Loucy (cell line): ENCODE results near the gene COPS6.

Experiments used
- H2AFZ ChIP-seq: fragments of 200-600 bp; sonication (generic); 2 replicates; pipeline ENCODE4 v1.6.0; 2016; ENCODE audit warnings: antibody characterized with exemption, mild to moderate bottlenecking, low read length, moderate library complexity
- H3F3A ChIP-seq: fragments of 200-600 bp; 2 replicates; pipeline ENCODE4 v1.6.0; 2016; ENCODE audit warnings: antibody characterized with exemption, low read depth, mild to moderate bottlenecking
- H3K27me3 ChIP-seq: fragments of 200-600 bp; sonication (generic); 2 replicates; pipeline ENCODE4 v1.6.1; 2014; ENCODE audit warnings: low read length, mild to moderate bottlenecking; ENCODE audit not compliant: insufficient read depth, poor library complexity, severe bottlenecking
- H3K36me3 ChIP-seq: fragments of 200-600 bp; sonication (generic); 2 replicates; pipeline ENCODE4 v1.6.1; 2016; ENCODE audit warnings: low read length; ENCODE audit not compliant: insufficient read depth
- H3K4me1 ChIP-seq: fragments of 200-600 bp; sonication (generic); 2 replicates; pipeline ENCODE4 v1.5.1; 2014; ENCODE audit warnings: low read length, mild to moderate bottlenecking; ENCODE audit not compliant: insufficient read depth, poor library complexity, severe bottlenecking
- H3K4me2 ChIP-seq: fragments of 200-600 bp; sonication (generic); 2 replicates; pipeline ENCODE4 v1.6.0; 2014; ENCODE audit warnings: antibody characterized with exemption, low read length, low read depth, mild to moderate bottlenecking; ENCODE audit not compliant: poor library complexity, severe bottlenecking
- H3K4me3 ChIP-seq: fragments of 200-600 bp; sonication (generic); 2 replicates; pipeline ENCODE4 v1.5.1; 2014; ENCODE audit warnings: low read length, mild to moderate bottlenecking, mixed read lengths; ENCODE audit not compliant: poor library complexity, severe bottlenecking
- H3K79me2 ChIP-seq: fragments of 200-600 bp; sonication (generic); 2 replicates; pipeline ENCODE4 v1.6.1; 2014; ENCODE audit warnings: low read length; ENCODE audit not compliant: insufficient read depth
- H3K9ac ChIP-seq: fragments of 200-600 bp; sonication (generic); 2 replicates; pipeline ENCODE4 v1.6.0; 2014; ENCODE audit warnings: mild to moderate bottlenecking, low read depth, low read length, moderate library complexity; ENCODE audit not compliant: poor library complexity, severe bottlenecking
- H3K9me2 ChIP-seq: fragments of 200-600 bp; sonication (generic); replicated peaks from 2 replicates; pipeline ENCODE4 v1.6.1; 2016; ENCODE audit warnings: low read depth, low read length, mixed read lengths
- H3K9me3 ChIP-seq: fragments of 200-600 bp; sonication (generic); 2 replicates; pipeline ENCODE4 v1.6.1; 2014; ENCODE audit warnings: mild to moderate bottlenecking, antibody characterized with exemption, low read length, low read depth; ENCODE audit not compliant: insufficient read depth
- H4K20me1 ChIP-seq: fragments of 200-600 bp; sonication (generic); 2 replicates; pipeline ENCODE4 v1.6.0; 2014; ENCODE audit warnings: antibody characterized with exemption, low read length, mild to moderate bottlenecking; ENCODE audit not compliant: insufficient read depth, poor library complexity, severe bottlenecking
- EZH2phosphoT487 ChIP-seq: fragments of 200-600 bp; IDR thresholded peaks from 2 replicates; pipeline ENCODE4 v1.6.1; 2018; ENCODE audit warnings: antibody characterized with exemption, mild to moderate bottlenecking, moderate library complexity, borderline replicate concordance
- TF ChIP-seq, protein P1 (sequence below): fragments of 200-600 bp; sonication (generic); conservative IDR thresholded peaks from 2 replicates; pipeline ENCODE4 v1.5.1; 2014; ENCODE audit warnings: mild to moderate bottlenecking, antibody characterized with exemption, low read length

COPS6 gene

DNA sequence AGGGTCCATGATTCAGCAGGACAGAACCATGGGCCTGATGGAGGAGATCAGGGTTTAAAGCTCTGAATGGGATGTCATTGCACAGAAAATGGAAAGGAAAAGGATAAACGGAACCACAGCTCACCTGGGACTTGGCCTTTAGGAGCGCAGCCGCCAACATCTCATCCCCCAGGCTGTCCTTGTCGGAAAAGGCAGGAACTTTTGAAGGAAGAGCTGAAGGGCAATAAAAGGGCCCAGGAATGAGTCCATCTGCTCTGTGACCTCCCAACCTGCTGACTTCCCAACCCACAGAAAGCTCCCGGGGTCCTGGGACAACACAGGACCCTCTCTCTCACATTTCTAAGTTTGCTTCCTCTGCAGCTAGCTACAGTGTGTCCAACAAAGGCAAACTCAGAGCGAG is 13.4 kb upstream of the COPS6 start:
- peaks cover 34% of the 10 kb centered on the region for H4K20me1 ChIP-seq
- no peak overlapping the region for H3K4me3 ChIP-seq
- peaks cover 16% of the 10 kb centered on the region for H3K4me1 ChIP-seq
- peaks cover 76% of the 10 kb centered on the region for H3K36me3 ChIP-seq
- peaks cover 42% of the 10 kb centered on the region for H3K79me2 ChIP-seq
- no peak overlapping the region for H3K9ac ChIP-seq
- H3K9me3 ChIP-seq, result peaks cover 24% of the 10 kb centered on the region; the same call in 1 of the 2 replicates
- no peak for TF ChIP-seq EZH2phosphoT487
- TF ChIP-seq, protein P1, sequence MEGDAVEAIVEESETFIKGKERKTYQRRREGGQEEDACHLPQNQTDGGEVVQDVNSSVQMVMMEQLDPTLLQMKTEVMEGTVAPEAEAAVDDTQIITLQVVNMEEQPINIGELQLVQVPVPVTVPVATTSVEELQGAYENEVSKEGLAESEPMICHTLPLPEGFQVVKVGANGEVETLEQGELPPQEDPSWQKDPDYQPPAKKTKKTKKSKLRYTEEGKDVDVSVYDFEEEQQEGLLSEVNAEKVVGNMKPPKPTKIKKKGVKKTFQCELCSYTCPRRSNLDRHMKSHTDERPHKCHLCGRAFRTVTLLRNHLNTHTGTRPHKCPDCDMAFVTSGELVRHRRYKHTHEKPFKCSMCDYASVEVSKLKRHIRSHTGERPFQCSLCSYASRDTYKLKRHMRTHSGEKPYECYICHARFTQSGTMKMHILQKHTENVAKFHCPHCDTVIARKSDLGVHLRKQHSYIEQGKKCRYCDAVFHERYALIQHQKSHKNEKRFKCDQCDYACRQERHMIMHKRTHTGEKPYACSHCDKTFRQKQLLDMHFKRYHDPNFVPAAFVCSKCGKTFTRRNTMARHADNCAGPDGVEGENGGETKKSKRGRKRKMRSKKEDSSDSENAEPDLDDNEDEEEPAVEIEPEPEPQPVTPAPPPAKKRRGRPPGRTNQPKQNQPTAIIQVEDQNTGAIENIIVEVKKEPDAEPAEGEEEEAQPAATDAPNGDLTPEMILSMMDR, result no peak
- H3K9me2 ChIP-seq, result no peaks in the 10 kb centered on the region
- no peaks in the 10 kb centered on the region for H3F3A ChIP-seq
- no peak overlapping the region for H2AFZ ChIP-seq
- H3K4me2 ChIP-seq, result no peak overlapping the region
- no peaks in the 10 kb centered on the region for H3K27me3 ChIP-seq

DNA sequence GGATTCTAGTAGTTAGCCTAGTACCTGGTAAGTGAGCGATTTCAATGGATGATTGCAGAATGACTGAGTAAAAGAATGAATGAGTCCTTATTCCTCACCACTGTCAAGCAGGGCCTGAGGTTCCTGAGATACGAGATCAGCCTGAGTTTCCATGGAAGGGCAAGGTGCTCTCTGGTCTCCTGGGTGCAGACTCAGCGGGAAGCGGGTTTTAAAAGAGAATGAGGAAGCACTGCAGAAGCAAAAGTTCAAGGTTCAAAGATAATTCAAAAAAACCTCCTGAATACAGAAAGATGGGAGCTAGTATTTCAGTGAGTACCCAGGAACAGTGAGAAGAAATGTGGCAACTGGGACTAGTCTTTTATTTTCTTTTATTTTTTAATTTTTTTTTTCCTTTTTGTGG is 11.6 kb upstream of the COPS6 start:
- Histone ChIP-seq H3K27me3 (no peaks in the 10 kb centered on the region), H3K9me2 (no peaks in the 10 kb centered on the region), H3K79me2 (peaks cover 53% of the 10 kb centered on the region), H3K4me1 (peaks cover 16% of the 10 kb centered on the region), H3K9ac (no peak overlapping the region), H3K36me3 (peaks cover 58% of the 10 kb centered on the region), H3K9me3 (peaks cover 7% of the 10 kb centered on the region; the same call in 1 of the 2 replicates), H3F3A (no peaks in the 10 kb centered on the region), H2AFZ (no peak overlapping the region), H4K20me1 (peaks cover 44% of the 10 kb centered on the region), H3K4me2 (no peak overlapping the region), H3K4me3 (no peak overlapping the region)
- TF ChIP-seq EZH2phosphoT487, result no peak
- TF ChIP-seq, protein P1, result no peak

DNA sequence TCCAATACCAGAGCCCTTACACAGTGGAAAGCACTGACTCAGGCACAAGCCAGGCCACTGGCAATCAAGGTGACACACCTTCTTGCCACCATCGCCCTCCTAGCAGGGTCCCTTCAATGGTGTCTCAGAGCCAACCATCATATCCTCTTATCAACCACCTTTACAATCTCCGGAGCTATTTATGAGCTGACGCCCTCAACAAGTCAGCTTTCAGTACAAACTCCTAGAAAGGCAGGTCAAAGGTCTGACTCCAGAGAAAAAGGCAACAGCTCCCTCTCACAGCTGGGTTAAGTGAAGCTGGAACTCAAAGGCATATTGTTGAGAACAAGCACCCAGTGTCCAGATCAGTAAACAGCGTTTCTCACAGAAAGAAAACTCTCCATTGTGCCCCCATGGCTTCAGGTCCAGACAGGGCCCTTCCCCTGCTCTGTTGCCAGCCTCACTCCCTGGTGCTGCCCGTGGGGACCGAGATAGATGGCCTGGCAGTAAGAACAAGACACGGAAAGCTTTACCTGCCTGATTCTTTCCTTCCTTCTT is 9.7 kb upstream of the COPS6 start:
- Histone ChIP-seq H3K9me3 (no peaks in the 10 kb centered on the region), H3K4me3 (peak overlapping the region; percentile 95), H3K4me2 (peak overlapping the region; percentile 82), H3K9me2 (no peaks in the 10 kb centered on the region), H3F3A (no peaks in the 10 kb centered on the region), H3K27me3 (no peaks in the 10 kb centered on the region), H3K36me3 (peaks cover 39% of the 10 kb centered on the region; the same call in 1 of the 2 replicates), H3K4me1 (peaks cover 16% of the 10 kb centered on the region), H3K79me2 (peaks cover 53% of the 10 kb centered on the region), H2AFZ (no peak overlapping the region), H3K9ac (peak overlapping the region; percentile 97), H4K20me1 (peaks cover 44% of the 10 kb centered on the region)
- TF ChIP-seq EZH2phosphoT487, result no peak
- TF ChIP-seq, protein P1, result no peak
